Smooth muscle cell (in vitro differentiated cells): ENCODE results near the gene BARHL1. TPM values are rescaled to one million over a fixed set of nuclear protein-coding genes. Genes with fewer than 3 reads are reported as not detected.

ENCODE experiments used
- DNase-seq: peaks from one replicate; lab custom pipeline; 2025; ENCODE audit not compliant: unreplicated experiment; lab: John Stamatoyannopoulos, UW
- H2AFZ ChIP-seq: fragments of 200-600 bp; sonication (generic); 2 replicates; pipeline ENCODE4 v1.6.0; 2016; ENCODE audit warnings: antibody characterized with exemption, low read depth, mild to moderate bottlenecking
- H3F3A ChIP-seq: fragments of 200-600 bp; sonication (generic); 2 replicates; pipeline ENCODE4 v1.6.0; 2017; ENCODE audit warnings: antibody characterized with exemption, low read depth
- H3K27ac ChIP-seq: fragments of 200-600 bp; sonication (generic); 2 replicates; pipeline ENCODE4 v1.5.1; 2016; ENCODE audit warnings: low read depth, mild to moderate bottlenecking
- H3K27me3 ChIP-seq: fragments of 200-600 bp; sonication (generic); 2 replicates; pipeline ENCODE4 v1.6.1; 2016; ENCODE audit warnings: low read depth, mild to moderate bottlenecking
- H3K36me3 ChIP-seq: fragments of 200-600 bp; sonication (generic); 2 replicates; pipeline ENCODE4 v1.5.1; 2016; ENCODE audit warnings: low read depth
- H3K4me1 ChIP-seq: fragments of 200-600 bp; sonication (generic); 2 replicates; pipeline ENCODE4 v1.5.1; 2016; ENCODE audit warnings: low read depth
- H3K4me2 ChIP-seq: fragments of 200-600 bp; sonication (generic); 2 replicates; pipeline ENCODE4 v1.6.0; 2016; ENCODE audit warnings: mild to moderate bottlenecking
- H3K4me3 ChIP-seq: fragments of 200-600 bp; sonication (generic); 2 replicates; pipeline ENCODE4 v1.5.1; 2016; ENCODE audit warnings: mild to moderate bottlenecking
- H3K79me2 ChIP-seq: fragments of 200-600 bp; sonication (generic); 2 replicates; pipeline ENCODE4 v1.6.0; 2016; ENCODE audit warnings: low read depth, mild to moderate bottlenecking
- H3K9ac ChIP-seq: fragments of 200-600 bp; sonication (generic); 2 replicates; pipeline ENCODE4 v1.6.0; 2016; ENCODE audit warnings: low read depth
- H3K9me3 ChIP-seq: fragments of 200-600 bp; sonication (generic); replicated peaks from 2 replicates; pipeline ENCODE4 v1.5.1; 2016; ENCODE audit warnings: low read depth
- H4K20me1 ChIP-seq: fragments of 200-600 bp; sonication (generic); 2 replicates; pipeline ENCODE4 v1.6.0; 2016; ENCODE audit warnings: low read depth
- CTCF ChIP-seq: fragments of 200-600 bp; sonication (generic); IDR thresholded peaks from 2 replicates; pipeline ENCODE4 v1.5.1; 2017; ENCODE audit warnings: borderline replicate concordance, mild to moderate bottlenecking, antibody characterized with exemption; ENCODE audit not compliant: insufficient read depth, poor library complexity, severe bottlenecking
- WGBS: methylation state at CpG from one replicate; pipeline ENCODE4 v1.1.7; 2016; ENCODE audit warnings: low lambda C conversion rate; 5-methylcytosine and 5-hydroxymethylcytosine counted together
- polyA plus RNA-seq: library from polyadenylated mRNA; unstranded; fragments of >200 nt; fragmentation: Nextera tagmentation; extraction: Ambion mirVana; gene quantifications from 2 replicates; pipeline ENCODE4 v1.2.1, GENCODE V29; 2016
- total RNA-seq: library from RNA; depleted of rRNA; stranded (reverse); fragments of >200 nt; gene quantifications from 2 replicates; pipeline ENCODE4 v1.2.3, GENCODE V29; 2014

The BARHL1 gene
- total and polyA plus RNA-seq, 2 experiments from 2014 or later, result 0.24 TPM; not detected in 1

GRCh38 chr9:132572921-132573320 lies 9.5 kb upstream of the BARHL1 start:
- no peaks in the 10 kb centered on the region for H4K20me1 ChIP-seq
- H3F3A ChIP-seq, result no peaks in the 10 kb centered on the region
- no peaks in the 10 kb centered on the region for H3K36me3 ChIP-seq
- no peak for TF ChIP-seq CTCF
- H3K4me3 ChIP-seq, result no peak overlapping the region
- no peak overlapping the region for H3K9ac ChIP-seq
- no peak overlapping the region for H3K4me2 ChIP-seq
- H2AFZ ChIP-seq, result no peak overlapping the region
- no peak overlapping the region for H3K27ac ChIP-seq
- H3K4me1 ChIP-seq, result no peaks in the 10 kb centered on the region
- H3K27me3 ChIP-seq, result peaks cover 28% of the 10 kb centered on the region
- H3K79me2 ChIP-seq, result no peaks in the 10 kb centered on the region
- no peak for DNase-seq
- 28% methylated on average over 8 of the region's 8 CpGs for WGBS
- H3K9me3 ChIP-seq, result no peaks in the 10 kb centered on the region

GRCh38 chr9:132575005-132575609 lies 7.3 kb upstream of the BARHL1 start:
- 19% methylated on average over 16 of the region's 16 CpGs for WGBS
- Histone ChIP-seq H3K36me3 (no peaks in the 10 kb centered on the region), H3K9ac (no peak overlapping the region), H3K4me1 (no peaks in the 10 kb centered on the region), H3K9me3 (no peaks in the 10 kb centered on the region), H2AFZ (no peak overlapping the region), H3K79me2 (no peaks in the 10 kb centered on the region), H3K27me3 (peaks cover 50% of the 10 kb centered on the region), H3K27ac (no peak overlapping the region), H3K4me3 (no peak overlapping the region), H3K4me2 (no peak overlapping the region), H3F3A (no peaks in the 10 kb centered on the region), H4K20me1 (no peaks in the 10 kb centered on the region)
- peak; percentile 82 for TF ChIP-seq CTCF
- peak; percentile 31 for DNase-seq

GRCh38 chr9:132575811-132576210 lies 6.6 kb upstream of the BARHL1 start:
- no peaks in the 10 kb centered on the region for H3F3A ChIP-seq
- no peak overlapping the region for H3K27ac ChIP-seq
- no peak overlapping the region for H3K4me2 ChIP-seq
- no peak for DNase-seq
- H3K79me2 ChIP-seq, result no peaks in the 10 kb centered on the region
- no peak for TF ChIP-seq CTCF
- H3K9me3 ChIP-seq, result no peaks in the 10 kb centered on the region
- no peaks in the 10 kb centered on the region for H3K36me3 ChIP-seq
- H3K4me3 ChIP-seq, result no peak overlapping the region
- H2AFZ ChIP-seq, result no peak overlapping the region
- WGBS, result 71% methylated on average over 5 of the region's 5 CpGs
- H3K4me1 ChIP-seq, result no peaks in the 10 kb centered on the region
- H4K20me1 ChIP-seq, result peaks cover 1% of the 10 kb centered on the region
- H3K27me3 ChIP-seq, result peaks cover 57% of the 10 kb centered on the region
- no peak overlapping the region for H3K9ac ChIP-seq

GRCh38 chr9:132577119-132577518 lies 5.3 kb upstream of the BARHL1 start:
- H3K9ac ChIP-seq, result no peak overlapping the region
- peaks cover 70% of the 10 kb centered on the region for H3K27me3 ChIP-seq
- no peak overlapping the region for H2AFZ ChIP-seq
- H3K9me3 ChIP-seq, result no peaks in the 10 kb centered on the region
- H3F3A ChIP-seq, result no peaks in the 10 kb centered on the region
- no peaks in the 10 kb centered on the region for H3K36me3 ChIP-seq
- H3K27ac ChIP-seq, result no peak overlapping the region
- H3K4me3 ChIP-seq, result no peak overlapping the region
- DNase-seq, result no peak
- H3K4me2 ChIP-seq, result no peak overlapping the region
- H4K20me1 ChIP-seq, result peaks cover 7% of the 10 kb centered on the region
- no peak for TF ChIP-seq CTCF
- H3K4me1 ChIP-seq, result no peaks in the 10 kb centered on the region
- H3K79me2 ChIP-seq, result no peaks in the 10 kb centered on the region
